Smooth muscle cell (in vitro differentiated cells): ENCODE measurements around the gene RNF31. TPM values are rescaled to one million over a fixed set of nuclear protein-coding genes. Genes with fewer than 3 reads are reported as not detected.

Experiments
- DNase-seq: peaks from one replicate; lab custom pipeline; 2025; ENCODE audit not compliant: unreplicated experiment; lab: John Stamatoyannopoulos, UW
- H2AFZ ChIP-seq: fragments of 200-600 bp; sonication (generic); 2 replicates; pipeline ENCODE4 v1.6.0; 2016; ENCODE audit warnings: antibody characterized with exemption, low read depth, mild to moderate bottlenecking
- H3F3A ChIP-seq: fragments of 200-600 bp; sonication (generic); 2 replicates; pipeline ENCODE4 v1.6.0; 2017; ENCODE audit warnings: antibody characterized with exemption, low read depth
- H3K27ac ChIP-seq: fragments of 200-600 bp; sonication (generic); 2 replicates; pipeline ENCODE4 v1.5.1; 2016; ENCODE audit warnings: low read depth, mild to moderate bottlenecking
- H3K27me3 ChIP-seq: fragments of 200-600 bp; sonication (generic); 2 replicates; pipeline ENCODE4 v1.6.1; 2016; ENCODE audit warnings: low read depth, mild to moderate bottlenecking
- H3K36me3 ChIP-seq: fragments of 200-600 bp; sonication (generic); 2 replicates; pipeline ENCODE4 v1.5.1; 2016; ENCODE audit warnings: low read depth
- H3K4me1 ChIP-seq: fragments of 200-600 bp; sonication (generic); 2 replicates; pipeline ENCODE4 v1.5.1; 2016; ENCODE audit warnings: low read depth
- H3K4me2 ChIP-seq: fragments of 200-600 bp; sonication (generic); 2 replicates; pipeline ENCODE4 v1.6.0; 2016; ENCODE audit warnings: mild to moderate bottlenecking
- H3K4me3 ChIP-seq: fragments of 200-600 bp; sonication (generic); 2 replicates; pipeline ENCODE4 v1.5.1; 2016; ENCODE audit warnings: mild to moderate bottlenecking
- H3K79me2 ChIP-seq: fragments of 200-600 bp; sonication (generic); 2 replicates; pipeline ENCODE4 v1.6.0; 2016; ENCODE audit warnings: low read depth, mild to moderate bottlenecking
- H3K9ac ChIP-seq: fragments of 200-600 bp; sonication (generic); 2 replicates; pipeline ENCODE4 v1.6.0; 2016; ENCODE audit warnings: low read depth
- H3K9me3 ChIP-seq: fragments of 200-600 bp; sonication (generic); replicated peaks from 2 replicates; pipeline ENCODE4 v1.5.1; 2016; ENCODE audit warnings: low read depth
- H4K20me1 ChIP-seq: fragments of 200-600 bp; sonication (generic); 2 replicates; pipeline ENCODE4 v1.6.0; 2016; ENCODE audit warnings: low read depth
- CTCF ChIP-seq: fragments of 200-600 bp; sonication (generic); IDR thresholded peaks from 2 replicates; pipeline ENCODE4 v1.5.1; 2017; ENCODE audit warnings: borderline replicate concordance, mild to moderate bottlenecking, antibody characterized with exemption; ENCODE audit not compliant: insufficient read depth, poor library complexity, severe bottlenecking
- WGBS: methylation state at CpG from one replicate; pipeline ENCODE4 v1.1.7; 2016; ENCODE audit warnings: low lambda C conversion rate; 5-methylcytosine and 5-hydroxymethylcytosine counted together
- polyA plus RNA-seq: library from polyadenylated mRNA; unstranded; fragments of >200 nt; fragmentation: Nextera tagmentation; extraction: Ambion mirVana; gene quantifications from 2 replicates; pipeline ENCODE4 v1.2.1, GENCODE V29; 2016
- total RNA-seq: library from RNA; depleted of rRNA; stranded (reverse); fragments of >200 nt; gene quantifications from 2 replicates; pipeline ENCODE4 v1.2.3, GENCODE V29; 2014

Gene RNF31
- total and polyA plus RNA-seq, 2 experiments from 2014 or later: 25.4 to 74.8 TPM

GRCh38 chr14:24178399-24179178, 31.3 kb downstream of the RNF31 start:
- 89% methylated on average over 12 of the region's 12 CpGs for WGBS
- DNase-seq: no peak
- no peaks in the 10 kb centered on the region for H3K27me3 ChIP-seq
- no peaks in the 10 kb centered on the region for H3K36me3 ChIP-seq
- no peak overlapping the region for H3K27ac ChIP-seq
- no peak for TF ChIP-seq CTCF
- H4K20me1 ChIP-seq: no peaks in the 10 kb centered on the region
- no peaks in the 10 kb centered on the region for H3K79me2 ChIP-seq
- no peaks in the 10 kb centered on the region for H3F3A ChIP-seq
- no peak overlapping the region for H2AFZ ChIP-seq
- H3K9me3 ChIP-seq: no peaks in the 10 kb centered on the region
- H3K9ac ChIP-seq: no peak overlapping the region
- no peak overlapping the region for H3K4me3 ChIP-seq
- H3K4me1 ChIP-seq: no peaks in the 10 kb centered on the region
- H3K4me2 ChIP-seq: no peak overlapping the region

GRCh38 chr14:24179294-24179960, 32.1 kb downstream of the RNF31 start:
- Histone ChIP-seq H3K4me2 (no peak overlapping the region), H2AFZ (no peak overlapping the region), H3K9ac (no peak overlapping the region), H3K36me3 (no peaks in the 10 kb centered on the region), H3K9me3 (no peaks in the 10 kb centered on the region), H3K27me3 (no peaks in the 10 kb centered on the region), H3K4me1 (no peaks in the 10 kb centered on the region), H3K27ac (no peak overlapping the region), H4K20me1 (no peaks in the 10 kb centered on the region), H3F3A (no peaks in the 10 kb centered on the region), H3K79me2 (no peaks in the 10 kb centered on the region), H3K4me3 (no peak overlapping the region)
- DNase-seq: no peak
- no peak for TF ChIP-seq CTCF
- 97% methylated on average over 14 of the region's 14 CpGs for WGBS

- H3K79me2 ChIP-seq: no peaks in the 10 kb centered on the region
- no peak overlapping the region for H3K4me3 ChIP-seq
- no peak overlapping the region for H3K27ac ChIP-seq
- H3K9ac ChIP-seq: no peak overlapping the region
- no peaks in the 10 kb centered on the region for H3K36me3 ChIP-seq
- no peak overlapping the region for H3K4me2 ChIP-seq
- no peak overlapping the region for H2AFZ ChIP-seq
- H4K20me1 ChIP-seq: no peaks in the 10 kb centered on the region
- no peak for DNase-seq
- H3K9me3 ChIP-seq: no peaks in the 10 kb centered on the region
- H3F3A ChIP-seq: no peaks in the 10 kb centered on the region
- TF ChIP-seq CTCF: no peak
- no peaks in the 10 kb centered on the region for H3K27me3 ChIP-seq
- no peaks in the 10 kb centered on the region for H3K4me1 ChIP-seq
- 92% methylated on average over 18 of the region's 18 CpGs for WGBS
These were observed 32.9 kb downstream of the RNF31 start for GRCh38 chr14:24179961-24180796.
